Cardiac fibroblast (primary cell): ENCODE measurements around the gene RNPS1.
"Not testable (repeated sequence)": the region's sequence is repeated elsewhere in the genome, so short reads cannot be mapped to it uniquely, and the experiment has no call there.

ENCODE experiments used
- DNase-seq, 2 donors: peaks; one replicate each; pipeline versions ENCODE4 v3.0.0 to v3.0.0-alpha.2; 2010; ENCODE audit warnings: low read depth in 2 of 2
- H3K4me3 ChIP-seq, 2 donors: replicated peaks in 1 of 2; 1 replicate in 1 of 2; 2 replicates in 1 of 2; pipeline ENCODE4 v1.5.1; 2011; ENCODE audit warnings: low read depth in 2 of 2, low read length in 2 of 2, mild to moderate bottlenecking in 2 of 2, moderate library complexity in 1 of 2
- TF ChIP-seq, protein P1 (sequence below): IDR thresholded peaks from one replicate; pipeline ENCODE4 v1.5.1; 2011; ENCODE audit warnings: low read depth, mild to moderate bottlenecking, low read length, inconsistent platforms

RNPS1 gene

DNA sequence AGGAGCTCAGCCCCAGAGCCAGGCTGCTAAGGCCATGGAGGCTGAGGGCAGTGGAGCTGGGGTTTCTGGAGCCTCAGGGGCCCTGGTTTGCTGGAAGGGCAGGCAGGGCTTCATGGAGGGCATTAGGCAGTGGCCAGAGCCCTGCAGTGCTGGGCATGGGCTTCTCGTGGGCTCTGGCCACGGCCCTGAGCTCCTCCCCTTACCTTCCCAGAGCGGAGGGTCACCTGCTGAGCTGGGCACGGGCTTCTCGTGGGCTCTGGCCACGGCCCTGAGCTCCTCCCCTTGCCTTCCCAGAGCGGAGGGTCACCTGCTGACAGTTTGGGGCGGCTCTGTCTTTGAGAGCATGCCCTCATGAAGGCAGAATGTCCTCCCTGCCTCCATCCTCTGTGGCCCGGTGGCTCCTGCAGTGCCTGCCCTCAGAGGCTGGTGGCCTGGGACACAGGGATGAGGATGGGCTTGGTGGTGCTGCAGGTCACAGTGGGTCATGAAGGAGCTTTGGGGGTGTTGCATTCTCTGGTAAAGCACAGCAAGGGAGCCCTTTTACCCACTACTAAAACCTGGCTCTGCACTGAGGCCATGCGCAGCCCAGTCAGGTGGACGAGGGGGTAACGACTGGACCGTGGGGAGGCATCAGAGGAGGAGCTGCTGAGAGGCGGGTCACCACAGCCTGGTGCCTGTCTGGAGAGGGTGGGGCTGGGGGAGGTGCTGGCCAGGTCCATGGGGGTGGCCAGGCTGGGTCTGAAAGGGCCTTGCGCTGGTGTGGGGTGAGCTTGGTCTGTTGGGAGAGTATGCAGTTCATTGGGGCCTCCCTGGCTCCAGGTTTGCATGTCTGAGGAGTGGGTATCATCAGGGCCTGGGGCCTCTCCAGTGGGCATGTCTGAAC is 2.9 kb upstream of the RNPS1 start:
- TF ChIP-seq, protein P1, sequence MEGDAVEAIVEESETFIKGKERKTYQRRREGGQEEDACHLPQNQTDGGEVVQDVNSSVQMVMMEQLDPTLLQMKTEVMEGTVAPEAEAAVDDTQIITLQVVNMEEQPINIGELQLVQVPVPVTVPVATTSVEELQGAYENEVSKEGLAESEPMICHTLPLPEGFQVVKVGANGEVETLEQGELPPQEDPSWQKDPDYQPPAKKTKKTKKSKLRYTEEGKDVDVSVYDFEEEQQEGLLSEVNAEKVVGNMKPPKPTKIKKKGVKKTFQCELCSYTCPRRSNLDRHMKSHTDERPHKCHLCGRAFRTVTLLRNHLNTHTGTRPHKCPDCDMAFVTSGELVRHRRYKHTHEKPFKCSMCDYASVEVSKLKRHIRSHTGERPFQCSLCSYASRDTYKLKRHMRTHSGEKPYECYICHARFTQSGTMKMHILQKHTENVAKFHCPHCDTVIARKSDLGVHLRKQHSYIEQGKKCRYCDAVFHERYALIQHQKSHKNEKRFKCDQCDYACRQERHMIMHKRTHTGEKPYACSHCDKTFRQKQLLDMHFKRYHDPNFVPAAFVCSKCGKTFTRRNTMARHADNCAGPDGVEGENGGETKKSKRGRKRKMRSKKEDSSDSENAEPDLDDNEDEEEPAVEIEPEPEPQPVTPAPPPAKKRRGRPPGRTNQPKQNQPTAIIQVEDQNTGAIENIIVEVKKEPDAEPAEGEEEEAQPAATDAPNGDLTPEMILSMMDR: no peak
- no peak for DNase-seq
- H3K4me3 ChIP-seq: no peak overlapping the region

GRCh38 chr16:2270070-2270462 is 2.1 kb upstream of the RNPS1 start:
- TF ChIP-seq, protein P1: no peak
- no peak for DNase-seq
- no peak overlapping the region for H3K4me3 ChIP-seq

DNA sequence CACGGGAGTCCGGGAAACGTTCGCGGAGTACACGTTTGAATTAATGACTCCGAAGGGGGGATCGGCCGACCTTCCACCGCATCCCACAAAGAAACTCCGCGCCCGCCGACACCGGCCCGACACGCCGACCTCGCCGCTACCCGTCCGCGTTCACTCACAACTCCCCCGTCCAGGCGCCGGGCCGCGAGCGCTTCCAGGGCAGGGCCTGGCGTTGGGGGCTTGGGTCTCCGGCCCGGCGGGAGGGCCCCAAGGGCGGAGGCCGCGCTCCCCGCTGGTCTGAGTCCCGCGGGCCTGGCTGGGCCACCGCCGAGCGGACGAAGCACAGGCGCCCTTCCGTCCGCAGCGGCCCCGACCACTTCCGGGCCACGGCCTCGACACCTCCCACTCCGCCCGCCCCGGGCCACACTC is 417 bp downstream of the RNPS1 start:
- not testable (repeated sequence) for DNase-seq

GRCh38 chr16:2266887-2267286 is 1.0 kb downstream of the RNPS1 start:
- DNase-seq: peak; percentile 15 to 34
- H3K4me3 ChIP-seq: peak overlapping the region; percentile 78 to 93

More for the DNA sequence above, 417 bp downstream of the RNPS1 start:
- peak overlapping the region; percentile 78 to 93 for H3K4me3 ChIP-seq

DNA sequence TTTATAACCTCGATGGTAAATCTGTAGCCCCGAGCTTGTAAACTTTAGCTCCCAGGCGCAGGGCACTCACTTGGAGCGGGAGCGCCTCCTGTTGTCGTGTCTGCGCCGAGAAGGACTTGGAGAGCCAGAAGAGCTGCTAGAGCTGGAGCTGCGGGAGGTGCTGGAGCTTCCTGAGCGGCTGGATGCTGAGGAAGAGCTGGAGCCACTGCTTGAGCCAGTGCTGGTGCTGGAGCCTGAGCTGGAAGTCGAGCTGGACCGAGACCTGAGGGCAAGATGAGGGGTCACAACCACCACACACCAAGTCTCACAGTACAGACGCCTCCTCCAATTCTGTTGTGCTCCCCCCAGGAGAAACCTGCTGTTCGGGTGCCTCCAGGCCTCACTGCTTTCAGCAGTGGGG is 4.9 kb downstream of the RNPS1 start:
- DNase-seq, H3K4me3 ChIP-seq: not testable (repeated sequence)

- no peak overlapping the region for H3K4me3 ChIP-seq
- TF ChIP-seq, protein P1: no peak
These were observed 7.7 kb downstream of the RNPS1 start for GRCh38 chr16:2260250-2260649.

DNA sequence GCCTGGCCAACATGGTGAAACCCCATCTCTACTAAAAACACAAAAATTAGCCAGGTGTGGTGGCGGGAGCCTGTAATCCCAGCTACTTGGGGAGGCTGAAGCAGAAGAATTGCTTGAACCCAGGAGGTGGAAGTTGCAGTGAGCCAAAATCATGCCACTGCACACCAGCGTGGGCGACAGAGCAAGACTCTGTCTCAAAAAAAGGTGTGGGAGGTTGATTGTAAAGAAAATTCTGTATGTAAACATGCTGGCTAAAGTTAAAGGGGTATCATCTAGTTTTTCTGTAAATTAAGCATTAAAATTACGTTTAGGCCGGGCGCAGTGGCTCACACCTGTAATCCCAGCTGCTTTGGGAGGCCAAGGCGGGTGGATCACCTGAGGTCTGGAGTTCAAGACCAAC is 9.4 kb downstream of the RNPS1 start:
- H3K4me3 ChIP-seq, DNase-seq: not testable (repeated sequence)

More at GRCh38 chr16:2260250-2260649, 7.7 kb downstream of the RNPS1 start:
- DNase-seq: no peak

DNA sequence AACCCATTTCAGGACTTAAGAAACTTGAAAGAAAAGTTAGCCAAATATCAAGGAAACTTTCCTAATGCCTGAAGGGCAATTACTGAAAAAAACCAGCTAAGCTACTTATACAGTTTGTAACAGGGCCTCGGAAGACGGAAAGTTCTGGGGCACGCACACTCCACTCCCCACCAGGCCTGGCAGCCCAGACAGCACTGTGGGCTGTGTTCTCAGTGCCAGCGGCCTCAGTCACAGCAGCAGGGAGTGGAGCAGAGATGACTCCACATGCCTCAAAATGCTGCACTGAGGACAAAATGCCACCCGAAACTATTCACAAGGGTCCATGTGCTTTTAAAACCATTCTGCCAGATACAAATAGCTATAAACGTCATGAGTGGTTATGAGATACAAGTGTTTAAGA is 10.2 kb downstream of the RNPS1 start:
- H3K4me3 ChIP-seq: no peak overlapping the region
- TF ChIP-seq, protein P1: no peak
- DNase-seq: no peak

DNA sequence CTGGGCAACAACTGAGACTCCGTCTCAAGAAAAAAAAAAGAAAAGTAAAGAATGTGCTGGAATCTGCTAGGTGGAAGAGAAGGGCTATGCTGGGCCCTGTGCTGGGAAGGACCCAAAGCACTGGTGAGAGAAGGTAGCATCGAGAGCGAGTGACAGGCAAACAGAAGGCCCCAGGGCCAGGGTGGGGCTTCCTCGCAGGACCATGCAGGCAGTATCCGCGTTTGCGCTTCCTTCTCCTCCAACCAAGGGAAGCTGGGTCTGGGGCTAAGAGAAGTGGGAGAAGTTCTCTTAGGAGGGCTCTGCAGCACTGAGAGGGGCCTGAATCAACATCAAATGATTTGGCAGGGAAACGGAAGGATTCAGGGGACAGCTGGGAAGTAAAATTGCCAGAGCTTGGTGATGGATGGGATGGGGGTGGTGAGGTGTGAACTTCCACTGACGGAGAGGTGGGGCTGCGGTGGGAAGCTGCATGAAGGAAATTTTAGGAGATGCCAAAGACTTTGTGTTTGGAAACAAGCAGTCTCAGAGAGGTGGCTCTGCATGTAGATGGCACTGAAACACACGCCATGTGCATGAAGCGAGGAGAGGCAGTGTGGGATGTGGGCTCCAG is 11.3 kb downstream of the RNPS1 start:
- TF ChIP-seq, protein P1: no peak
- H3K4me3 ChIP-seq: no peak overlapping the region
- no peak for DNase-seq
